Activated B cell treated with CpG ODN at 0.5 μM for 24 hours (primary cell): ENCODE results near the gene MIDN. TPM values are rescaled to one million over a fixed set of nuclear protein-coding genes. Genes with fewer than 3 reads are reported as not detected.
"Not testable (repeated sequence)": the region's sequence is repeated elsewhere in the genome, so short reads cannot be mapped to it uniquely, and the experiment has no call there.

ENCODE experiments used
- ATAC-seq: fragments of 200-7000 bp; cut with Tn5 transposase; one replicate; pipeline ENCODE4 v1.10.0; 2021; ENCODE audit warnings: low read depth, mild to moderate bottlenecking, moderate library complexity
- CTCF ChIA-PET: fragments of 350-600 bp; sonication (Branson Sonifier 250); formaldehyde crosslinking; loops from one replicate; lab custom pipeline; 2021; ENCODE audit warnings: antibody characterized with exemption; lab: Charles Lee
- POLR2A ChIA-PET: fragments of 350-600 bp; sonication (Branson Sonifier 250); formaldehyde crosslinking; loops from one replicate; lab custom pipeline; 2021; ENCODE audit warnings: antibody characterized with exemption; lab: Charles Lee
- DNase-seq: peaks from one replicate; pipeline ENCODE4 v3.0.0; 2022
- H3K27ac Mint-ChIP-seq: one replicate; pipeline ENCODE4 v1.8.0; 2020; ENCODE audit warnings: mixed read lengths
- H3K27me3 Mint-ChIP-seq: one replicate; pipeline ENCODE4 v1.8.0; 2021; ENCODE audit warnings: mixed read lengths
- H3K36me3 Mint-ChIP-seq: one replicate; pipeline ENCODE4 v1.8.0; 2021; ENCODE audit warnings: low read depth, mixed read lengths
- H3K4me1 Mint-ChIP-seq: one replicate; pipeline ENCODE4 v1.8.0; 2021; ENCODE audit warnings: mixed read lengths
- H3K4me3 Mint-ChIP-seq: one replicate; pipeline ENCODE4 v1.8.0; 2020; ENCODE audit warnings: mild to moderate bottlenecking, mixed read lengths
- H3K9me3 Mint-ChIP-seq: one replicate; pipeline ENCODE4 v1.8.0; 2020; ENCODE audit warnings: mixed read lengths
- intact Hi-C: fragments of 100-400 bp; cut with micrococcal nuclease; formaldehyde crosslinking; loops from one replicate; pipeline ENCODE4 v1.15.1; 2024
- total RNA-seq: library from RNA; stranded (reverse); gene quantifications from 2 replicates; pipeline ENCODE4 v1.2.3, GENCODE V29; 2022
- TF ChIP-seq, protein P1 (sequence below): fragments of 200-600 bp; IDR thresholded peaks from one replicate; pipeline ENCODE4 v1.8.0; 2022; ENCODE audit warnings: antibody characterized with exemption, mild to moderate bottlenecking

The MIDN gene
- total RNA-seq, 1 donor from 2014 or later = 68.4 TPM

DNA sequence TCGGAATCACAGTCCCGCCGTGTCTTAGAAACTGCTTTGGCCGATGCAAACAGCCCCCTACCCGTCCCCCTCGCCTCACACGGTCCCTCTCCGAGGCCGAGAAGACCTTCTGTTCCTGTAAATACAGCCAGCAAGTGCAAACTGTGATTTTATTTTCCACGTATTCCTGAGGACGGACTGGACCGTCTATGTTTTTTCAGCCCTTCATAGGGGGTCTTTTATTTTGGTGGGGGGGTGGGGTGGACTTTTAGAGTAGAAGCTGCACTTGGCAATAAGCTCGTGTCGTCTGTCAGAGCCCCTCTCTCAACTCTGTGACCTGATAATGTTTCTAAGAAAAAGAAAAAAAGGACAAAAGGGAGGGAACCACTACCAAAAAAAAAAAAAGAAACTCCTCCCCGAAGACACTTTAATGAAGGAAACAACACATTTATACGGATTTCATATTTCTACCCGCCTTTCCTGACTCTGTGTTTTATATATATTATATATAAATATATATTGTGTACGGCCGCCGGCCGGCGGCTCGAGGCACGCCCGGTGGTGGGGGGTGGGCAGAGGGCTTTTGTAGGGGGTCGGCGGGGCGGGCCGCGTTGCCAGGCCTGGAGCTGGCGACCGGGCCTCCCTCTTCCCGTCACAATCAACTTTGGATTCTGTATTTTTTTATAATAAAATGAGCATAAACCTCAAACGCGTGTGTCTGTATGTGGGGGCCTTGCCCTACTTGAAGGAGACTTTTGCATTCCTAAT lies 52.5 kb downstream of the MIDN start:
- ChIA-PET CTCF (interaction anchor here (0.6 kb wide), 1 partner anchor 45 kb away, joined by 3 read pairs; no protein-coding TSS in a partner anchor), POLR2A (interaction anchor here (0.6 kb wide), 1 partner anchor 49 kb away, joined by 7 read pairs; no protein-coding TSS in a partner anchor)
- ATAC-seq (no peak), DNase-seq (no peak)
- no peaks in the 10 kb centered on the region for H3K9me3 Mint-ChIP-seq
- peaks cover 2% of the 10 kb centered on the region for H3K4me1 Mint-ChIP-seq
- H3K27ac Mint-ChIP-seq = no peak overlapping the region
- intact Hi-C loops = no loop called here
- H3K27me3 Mint-ChIP-seq = no peaks in the 10 kb centered on the region
- no peak overlapping the region for H3K4me3 Mint-ChIP-seq
- TF ChIP-seq, protein P1, sequence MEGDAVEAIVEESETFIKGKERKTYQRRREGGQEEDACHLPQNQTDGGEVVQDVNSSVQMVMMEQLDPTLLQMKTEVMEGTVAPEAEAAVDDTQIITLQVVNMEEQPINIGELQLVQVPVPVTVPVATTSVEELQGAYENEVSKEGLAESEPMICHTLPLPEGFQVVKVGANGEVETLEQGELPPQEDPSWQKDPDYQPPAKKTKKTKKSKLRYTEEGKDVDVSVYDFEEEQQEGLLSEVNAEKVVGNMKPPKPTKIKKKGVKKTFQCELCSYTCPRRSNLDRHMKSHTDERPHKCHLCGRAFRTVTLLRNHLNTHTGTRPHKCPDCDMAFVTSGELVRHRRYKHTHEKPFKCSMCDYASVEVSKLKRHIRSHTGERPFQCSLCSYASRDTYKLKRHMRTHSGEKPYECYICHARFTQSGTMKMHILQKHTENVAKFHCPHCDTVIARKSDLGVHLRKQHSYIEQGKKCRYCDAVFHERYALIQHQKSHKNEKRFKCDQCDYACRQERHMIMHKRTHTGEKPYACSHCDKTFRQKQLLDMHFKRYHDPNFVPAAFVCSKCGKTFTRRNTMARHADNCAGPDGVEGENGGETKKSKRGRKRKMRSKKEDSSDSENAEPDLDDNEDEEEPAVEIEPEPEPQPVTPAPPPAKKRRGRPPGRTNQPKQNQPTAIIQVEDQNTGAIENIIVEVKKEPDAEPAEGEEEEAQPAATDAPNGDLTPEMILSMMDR = no peak
- no peaks in the 10 kb centered on the region for H3K36me3 Mint-ChIP-seq

DNA sequence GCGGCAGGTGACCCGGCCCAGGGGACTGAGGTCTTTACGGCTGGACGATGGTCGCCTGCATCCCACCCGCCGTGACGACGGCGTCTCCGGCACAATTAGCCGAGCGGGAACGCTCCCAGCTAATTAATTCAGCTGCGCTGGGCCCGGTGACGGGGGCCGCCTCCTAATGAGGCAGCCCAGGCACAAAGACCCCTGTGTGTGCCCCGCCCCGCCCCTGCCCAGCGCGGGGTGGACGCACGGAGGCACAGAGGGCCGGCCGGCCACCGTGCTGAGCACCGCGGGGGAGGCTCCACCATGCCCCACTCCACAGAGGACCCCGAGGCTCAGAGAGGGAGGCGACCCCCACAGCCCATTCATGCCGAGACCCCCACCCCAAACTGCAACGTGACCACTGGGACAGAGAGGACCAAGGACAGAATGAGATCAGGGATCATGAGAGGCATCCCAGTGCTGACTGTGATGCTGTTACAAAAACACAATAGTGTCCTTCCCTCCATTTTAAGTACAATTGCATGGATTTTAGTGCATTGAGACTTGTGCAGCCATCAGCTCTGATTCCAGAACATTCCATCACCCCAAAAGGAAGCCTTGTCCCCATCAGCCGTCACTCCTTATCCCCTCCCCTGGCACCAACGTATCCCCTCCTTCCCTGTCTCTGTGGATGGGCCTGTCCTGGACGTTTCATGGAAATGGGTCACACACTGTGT lies 54.3 kb downstream of the MIDN start:
- H3K27me3 Mint-ChIP-seq = no peaks in the 10 kb centered on the region
- CTCF ChIA-PET = no interaction called here
- ATAC-seq (no peak), DNase-seq (no peak)
- no peak overlapping the region for H3K27ac Mint-ChIP-seq
- H3K9me3 Mint-ChIP-seq = no peaks in the 10 kb centered on the region
- peaks cover 2% of the 10 kb centered on the region for H3K4me1 Mint-ChIP-seq
- POLR2A ChIA-PET = no interaction called here
- TF ChIP-seq, protein P1 = no peak
- intact Hi-C loops = no loop called here
- H3K4me3 Mint-ChIP-seq = no peak overlapping the region
- no peaks in the 10 kb centered on the region for H3K36me3 Mint-ChIP-seq

DNA sequence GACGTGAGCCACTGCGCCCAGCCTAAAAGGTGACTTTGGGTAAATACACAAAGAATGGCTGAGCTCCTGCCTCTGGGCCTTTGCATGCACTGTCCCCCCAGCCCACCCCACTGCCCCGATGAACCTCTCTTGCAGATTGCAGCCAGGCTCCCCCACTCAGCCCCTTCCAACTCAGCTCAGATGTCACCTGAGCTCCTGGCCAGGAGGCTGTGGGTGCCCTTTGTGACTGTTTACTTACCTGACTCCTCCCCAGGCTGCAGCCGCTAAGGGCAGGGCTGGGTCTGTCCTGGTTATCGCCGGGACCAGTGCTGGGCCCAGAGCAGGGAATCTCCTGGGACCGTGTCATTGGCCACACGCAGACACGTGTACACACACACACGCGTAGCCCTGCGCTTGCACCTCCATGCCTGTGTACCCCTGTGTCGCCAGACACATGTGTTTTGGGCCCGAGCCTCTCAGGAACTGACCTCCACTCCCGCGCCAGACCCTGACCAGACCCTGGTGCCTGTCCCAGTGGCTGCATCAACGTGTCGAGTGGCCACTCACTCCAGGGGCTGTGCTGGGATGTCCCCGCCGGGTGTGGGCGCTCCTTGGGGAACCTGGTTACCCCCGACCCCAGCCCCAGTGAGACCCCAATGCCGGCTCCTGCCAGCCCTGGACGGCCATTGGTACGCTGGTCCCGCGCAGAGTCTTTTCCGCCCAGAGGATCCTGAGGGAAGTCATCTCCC lies 56.0 kb downstream of the MIDN start:
- no peak overlapping the region for H3K27ac Mint-ChIP-seq
- H3K36me3 Mint-ChIP-seq = no peaks in the 10 kb centered on the region
- ATAC-seq = no peak
- POLR2A ChIA-PET = no interaction called here
- intact Hi-C loops = no loop called here
- CTCF ChIA-PET = no interaction called here
- TF ChIP-seq, protein P1 = no peak
- H3K4me1 Mint-ChIP-seq = peaks cover 2% of the 10 kb centered on the region
- DNase-seq = no peak
- H3K4me3 Mint-ChIP-seq = no peak overlapping the region
- H3K27me3 Mint-ChIP-seq = no peaks in the 10 kb centered on the region
- H3K9me3 Mint-ChIP-seq = no peaks in the 10 kb centered on the region

DNA sequence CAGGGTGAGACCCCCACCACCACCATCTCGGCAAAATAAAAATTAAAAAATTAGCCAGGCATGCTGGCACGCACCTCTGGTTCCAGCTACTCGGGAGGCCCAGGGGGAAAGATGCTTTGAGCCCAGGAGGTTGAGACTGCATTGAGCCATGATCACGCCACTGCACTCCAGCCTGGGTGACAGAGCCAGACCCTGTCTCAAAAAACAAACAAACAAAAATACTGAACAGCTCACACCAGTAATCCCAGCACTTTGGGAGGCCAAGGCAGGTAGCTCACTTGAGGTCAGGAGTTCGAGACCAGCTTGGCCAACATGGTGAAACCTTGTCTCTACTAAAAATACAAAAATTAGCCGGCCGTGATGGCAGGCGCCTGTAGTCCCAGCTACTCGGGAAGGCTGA lies 57.0 kb downstream of the MIDN start:
- H3K4me1 Mint-ChIP-seq, H3K27me3 Mint-ChIP-seq, ATAC-seq, H3K4me3 Mint-ChIP-seq, DNase-seq, H3K27ac Mint-ChIP-seq, intact Hi-C loops, H3K36me3 Mint-ChIP-seq, H3K9me3 Mint-ChIP-seq: not testable (repeated sequence)
- ChIA-PET POLR2A (interaction anchor here (0.7 kb wide), 1 partner anchor 566 kb away, joined by 4 read pairs; no protein-coding TSS in a partner anchor), CTCF (interaction anchor here (0.7 kb wide), 1 partner anchor 50 kb away, joined by 3 read pairs; a partner anchor contains a TSS)

DNA sequence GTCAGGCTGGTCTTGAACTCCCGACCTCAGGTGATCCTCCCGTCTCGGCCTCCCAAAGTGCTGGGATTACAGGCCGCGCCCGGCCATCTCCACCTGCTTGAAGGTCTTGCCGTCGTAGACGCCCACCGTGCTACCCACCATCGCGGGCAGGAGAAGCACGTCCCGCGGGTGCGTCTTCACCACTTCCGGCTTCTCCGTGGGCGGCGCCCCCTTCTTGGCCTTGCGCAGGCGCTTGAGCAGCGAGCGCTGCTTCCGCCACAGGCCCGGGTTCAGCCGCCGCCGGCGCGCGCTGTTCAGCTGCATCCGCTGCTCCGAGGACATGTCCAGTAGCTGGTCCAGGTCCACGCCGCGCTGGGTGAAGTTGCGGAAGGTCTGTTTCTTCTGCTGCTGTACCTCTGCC lies 58.9 kb downstream of the MIDN start:
- Mint-ChIP-seq H3K9me3 (no peaks in the 10 kb centered on the region), H3K36me3 (no peaks in the 10 kb centered on the region), H3K4me3 (no peak overlapping the region), H3K27ac (no peak overlapping the region), H3K27me3 (no peaks in the 10 kb centered on the region), H3K4me1 (peaks cover 2% of the 10 kb centered on the region)
- TF ChIP-seq, protein P1 = no peak
- ChIA-PET POLR2A (no interaction called here), CTCF (interaction anchor here (1.0 kb wide), 1 partner anchor 8 kb away, joined by 3 read pairs; no protein-coding TSS in a partner anchor)
- DNase-seq (no peak), ATAC-seq (no peak)
- intact Hi-C loops = no loop called here
